Right forelimb (tissue), 1 donor: ENCODE results near the gene SMARCC1.

Experiments
- DNase-seq: peaks from one replicate; pipeline ENCODE4 v3.0.0-alpha.2; 2018

The SMARCC1 gene

DNA sequence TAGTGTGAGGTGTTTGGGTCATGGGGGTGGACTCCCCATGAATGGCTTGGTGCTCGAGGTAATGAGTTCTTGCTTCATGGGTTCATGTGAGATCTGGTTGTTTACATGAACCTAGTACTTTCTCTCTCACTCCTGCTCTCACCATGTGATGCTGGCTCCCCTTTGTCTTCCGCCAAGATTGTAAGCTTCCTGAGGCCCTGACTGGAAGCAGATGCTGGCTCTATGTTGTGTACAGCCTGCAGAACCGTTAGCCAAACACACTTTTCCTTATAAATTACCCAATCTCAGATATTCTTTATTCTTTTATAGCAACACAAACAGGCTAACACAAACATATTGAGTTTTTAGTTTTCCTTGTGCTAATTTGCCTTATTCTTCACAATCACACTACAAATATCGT is 199.9 kb downstream of the SMARCC1 start:
- DNase-seq = no peak

DNA sequence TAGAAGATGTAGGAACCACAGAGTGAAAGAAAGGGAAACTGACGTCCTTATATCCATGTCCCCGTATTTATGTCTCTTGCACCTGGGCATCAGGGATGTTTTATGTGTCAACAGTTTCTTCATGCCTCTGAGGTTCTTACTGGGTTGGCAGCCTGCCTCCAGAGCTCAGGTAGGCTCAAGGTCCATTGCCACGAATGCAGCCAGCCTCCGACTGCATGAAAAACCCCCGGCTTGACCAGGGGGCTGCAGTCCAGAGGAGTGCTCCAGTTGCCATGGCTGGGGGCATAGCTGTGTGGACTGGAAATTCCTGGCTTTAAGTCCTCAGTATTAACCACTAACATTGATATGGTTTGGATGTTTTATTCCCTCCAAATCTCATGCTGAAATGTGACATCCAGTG is 200.3 kb downstream of the SMARCC1 start:
- DNase-seq = no peak

DNA sequence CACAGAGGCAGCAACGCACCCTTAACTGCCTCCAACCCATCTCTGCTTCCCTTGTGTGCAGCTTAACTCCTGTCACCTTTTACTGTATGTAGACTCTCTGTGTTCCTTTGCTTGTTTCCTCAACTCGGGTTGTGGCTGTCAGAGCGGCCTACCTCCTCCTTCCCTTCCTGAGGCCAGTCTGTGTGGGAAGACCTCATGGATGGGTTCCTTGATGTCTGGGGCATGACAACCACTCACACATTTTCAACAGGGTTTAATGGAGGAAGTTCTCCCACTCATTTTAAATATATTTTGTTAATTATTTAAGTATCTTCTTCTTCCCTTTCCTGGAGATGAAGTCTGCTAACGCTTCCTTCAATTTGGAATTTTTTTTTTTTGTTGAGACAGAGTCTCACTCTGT is 201.2 kb downstream of the SMARCC1 start:
- no peak for DNase-seq

DNA sequence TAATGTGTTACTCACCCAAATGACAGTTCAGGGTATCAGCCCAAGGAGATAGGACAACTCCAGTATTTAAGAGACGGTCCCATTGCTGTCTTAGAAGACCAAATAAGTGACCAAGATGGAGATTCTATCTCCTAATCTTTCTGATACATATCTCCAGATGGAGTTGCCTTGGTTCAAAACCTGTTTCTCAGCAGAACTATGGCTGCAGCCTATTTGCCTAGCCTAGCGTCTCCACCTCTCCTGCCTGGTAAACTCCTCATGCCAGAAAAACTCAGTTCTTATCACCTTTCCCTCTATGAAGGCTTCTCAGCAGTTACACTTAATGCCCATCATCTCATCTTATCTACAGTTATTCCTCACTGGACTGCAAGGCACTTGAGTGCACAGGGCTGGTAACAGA is 201.8 kb downstream of the SMARCC1 start:
- DNase-seq = no peak

DNA sequence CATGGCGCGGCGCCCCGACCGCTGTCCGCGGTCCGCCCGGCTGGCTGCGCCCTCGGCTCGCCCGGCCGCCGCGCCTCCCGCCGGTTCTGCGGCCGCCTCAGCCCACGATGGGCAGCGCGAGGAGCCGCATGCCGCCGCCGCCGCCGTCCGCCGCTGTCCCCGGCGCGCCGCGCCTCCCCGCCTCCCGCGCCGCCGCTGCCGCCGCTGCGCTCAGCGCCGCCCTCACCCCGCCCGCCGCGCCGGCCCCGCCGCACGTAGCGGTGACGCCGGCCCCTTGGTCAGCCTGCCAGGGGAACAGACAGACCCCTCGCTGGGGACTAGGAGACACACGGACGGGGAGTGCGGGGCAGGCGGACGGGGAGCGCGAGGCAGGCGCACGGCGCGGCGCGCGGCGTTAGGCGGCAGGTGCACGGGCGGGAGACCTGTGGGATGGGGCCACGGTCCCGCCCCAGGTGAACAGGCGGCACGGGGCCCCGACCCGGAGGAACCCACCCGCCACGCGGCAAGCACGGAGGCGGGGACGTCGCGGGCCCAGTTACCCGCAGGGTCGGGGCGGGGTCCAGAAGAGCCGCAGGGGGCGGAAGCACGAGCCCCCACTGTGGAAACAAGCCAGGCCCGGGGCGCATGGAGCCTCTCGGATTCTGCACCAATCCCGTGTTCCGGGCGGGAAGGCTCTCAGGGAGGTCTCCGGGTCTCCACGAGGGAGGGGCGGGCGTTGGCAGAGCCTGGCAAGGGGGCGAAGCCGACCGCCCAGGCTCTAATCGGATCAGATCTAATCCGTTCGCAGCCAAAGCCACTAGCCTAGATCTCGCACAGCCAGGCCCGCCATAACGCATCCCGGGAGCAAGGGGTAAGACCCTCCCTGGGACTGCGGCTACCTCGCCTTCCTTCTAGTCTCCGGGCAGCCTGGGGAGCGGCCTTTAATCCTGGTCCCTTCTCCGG is 202.7 kb downstream of the SMARCC1 start, which contains the start of gene CSPG5:
TSS of gene CSPG5 (minus strand) at position 175 of the 942 bp plus-strand sequence. CDS start at position 3, 172 bp downstream.
- no peak for DNase-seq

DNA sequence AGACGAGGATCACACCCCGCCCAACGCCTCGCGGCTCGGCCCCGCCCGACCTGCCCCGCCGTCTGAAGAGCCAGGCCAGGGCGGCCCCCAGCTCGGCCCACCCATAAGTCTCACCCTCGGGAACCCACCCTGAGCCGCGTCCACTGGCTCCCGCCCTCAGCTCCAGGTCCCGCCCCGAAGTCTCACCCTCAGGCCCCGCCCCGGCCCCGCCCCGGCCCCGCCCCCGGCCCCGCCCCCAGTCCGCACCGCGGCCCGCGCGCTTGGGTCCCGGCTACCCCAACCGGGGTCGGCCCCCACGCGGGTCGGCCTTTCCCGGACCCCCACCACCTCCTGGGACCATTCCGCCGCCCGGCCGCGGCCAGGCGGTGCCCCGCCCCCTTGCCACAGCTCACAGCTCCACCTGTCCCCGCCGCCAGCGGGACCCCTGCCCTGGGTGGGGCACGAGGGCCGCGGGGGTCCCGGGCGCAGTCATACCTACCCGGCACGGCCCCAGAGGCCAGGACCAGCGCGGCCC is 203.5 kb downstream of the SMARCC1 start:
- peak; percentile 66 for DNase-seq

DNA sequence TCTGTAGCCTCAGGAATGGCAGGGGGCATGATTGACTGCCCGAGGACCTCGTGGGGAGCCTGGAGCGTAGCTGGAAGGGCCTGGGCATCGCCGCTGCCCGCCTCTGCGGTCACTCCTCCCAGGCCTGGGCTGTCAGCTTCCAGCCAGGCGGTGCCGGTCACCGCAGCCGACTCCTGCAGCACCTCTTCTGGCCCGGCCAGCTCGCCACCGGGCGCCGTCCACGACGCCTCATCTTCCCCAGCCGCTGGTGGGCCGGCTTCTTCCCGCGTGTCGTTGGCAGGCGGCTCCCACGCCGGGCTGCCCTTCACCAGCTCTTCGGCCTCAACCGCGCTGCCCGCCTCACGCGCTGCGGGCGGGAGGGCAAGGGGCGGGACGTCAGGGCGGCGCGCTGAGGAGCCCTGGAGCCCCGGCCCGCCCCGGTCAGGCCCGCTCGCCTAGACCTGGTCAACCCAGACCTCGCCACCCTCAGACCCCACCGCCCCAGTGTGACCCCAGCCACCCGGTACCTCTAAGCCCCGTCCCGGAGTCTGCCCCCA is 204.0 kb downstream of the SMARCC1 start:
- DNase-seq = peak; percentile 46

DNA sequence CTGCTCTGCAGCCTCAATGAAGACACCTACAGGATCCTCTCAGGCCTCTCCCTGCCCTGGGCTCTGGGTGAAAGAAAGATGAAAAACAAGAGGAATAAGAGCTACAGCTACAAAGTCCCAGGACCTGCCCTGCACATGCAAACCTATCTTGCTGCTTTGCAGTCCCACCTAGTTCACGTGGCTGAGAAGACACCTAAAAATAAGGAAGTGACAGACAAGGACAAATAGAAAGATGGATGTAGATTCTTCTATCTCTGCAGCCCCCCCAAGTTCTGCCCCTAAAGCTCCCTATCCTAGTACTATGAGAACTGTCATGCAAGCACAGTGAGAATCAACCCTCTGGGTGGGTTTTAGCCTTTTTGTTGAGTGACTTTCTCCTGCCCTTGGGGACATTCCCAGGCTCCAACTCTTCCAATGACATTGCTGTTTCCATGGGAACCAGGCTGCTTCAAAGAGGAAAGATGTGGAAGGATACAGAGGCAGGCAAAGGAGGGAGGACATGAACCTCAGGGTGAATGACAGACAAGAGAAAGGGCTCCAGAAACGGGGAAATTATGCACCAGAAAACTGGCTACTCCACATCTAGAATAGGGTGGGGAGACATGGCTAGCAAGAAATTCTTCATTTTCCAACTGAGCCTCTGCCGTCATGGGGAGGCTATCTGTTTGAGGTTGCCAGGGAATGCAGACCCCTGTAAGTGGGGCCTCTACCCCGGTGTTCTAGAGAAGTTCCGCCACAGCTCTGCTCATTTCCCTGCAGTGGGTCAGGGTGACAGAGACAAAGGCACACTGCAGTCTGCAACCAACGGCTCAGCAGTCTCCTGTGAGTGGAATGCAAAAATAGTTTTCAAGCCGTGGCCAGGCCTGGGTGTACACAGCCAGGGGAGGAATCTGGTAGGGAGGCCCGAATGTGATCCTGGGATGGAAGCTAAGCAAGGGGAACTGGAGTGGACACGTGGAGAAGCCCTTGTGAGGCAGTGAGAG is 208.2 kb downstream of the SMARCC1 start:
- DNase-seq = no peak

DNA sequence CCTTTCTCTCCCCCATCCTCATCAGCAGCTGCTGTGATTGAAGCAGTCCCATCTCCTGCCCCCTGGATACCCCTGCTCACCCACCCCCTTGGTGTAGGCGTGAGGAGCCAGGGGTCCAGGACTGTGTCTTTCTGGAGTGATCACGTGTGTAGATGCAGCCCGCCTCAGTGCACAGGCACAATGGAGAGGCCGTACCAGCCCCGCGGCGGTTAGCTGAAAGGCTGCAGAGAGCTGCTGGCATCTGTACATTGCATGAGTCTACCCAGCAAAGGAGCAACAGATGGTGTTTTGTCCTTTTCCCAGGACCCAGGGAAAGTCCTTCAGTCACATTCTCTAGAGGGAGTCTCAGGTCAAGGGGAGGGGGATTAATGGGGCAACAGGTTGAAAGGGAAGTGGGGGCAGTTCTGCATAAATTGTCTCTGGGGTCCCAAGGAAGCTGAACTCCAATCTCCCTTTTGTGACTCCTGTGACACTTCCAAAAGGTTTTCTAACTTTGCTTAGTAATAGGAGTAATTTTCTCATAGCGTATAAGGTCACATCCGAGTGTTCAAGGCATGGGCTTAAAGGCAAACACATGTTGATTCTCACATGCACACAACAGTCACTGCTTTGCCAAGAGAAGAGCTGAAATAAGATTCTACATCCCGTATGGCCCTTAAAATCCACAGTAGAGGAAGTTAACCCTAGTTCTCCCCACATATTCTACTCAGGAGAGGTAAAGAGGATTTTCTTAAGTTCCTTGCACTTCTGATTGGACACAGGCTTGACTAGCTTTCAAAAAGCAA is 210.1 kb downstream of the SMARCC1 start:
- no peak for DNase-seq

DNA sequence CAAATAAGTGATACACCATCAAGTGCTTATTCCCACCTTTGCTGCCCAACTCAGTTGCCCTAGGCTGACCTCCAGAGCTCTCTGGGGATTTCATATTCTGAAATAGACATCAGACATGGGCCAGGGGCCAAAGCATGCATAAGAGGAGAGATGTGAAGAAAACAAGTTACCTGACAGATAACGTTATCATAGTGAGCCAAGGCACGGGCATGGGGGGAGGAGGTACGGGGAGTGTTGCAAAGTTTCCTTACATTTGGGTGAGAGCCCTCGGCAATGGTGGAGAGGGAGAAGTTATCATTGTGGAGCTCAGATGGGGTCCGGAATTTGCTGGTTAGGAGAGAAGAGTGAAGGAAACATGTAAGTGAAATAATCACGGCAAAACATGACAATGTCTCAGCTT is 212.8 kb downstream of the SMARCC1 start:
- DNase-seq = no peak

DNA sequence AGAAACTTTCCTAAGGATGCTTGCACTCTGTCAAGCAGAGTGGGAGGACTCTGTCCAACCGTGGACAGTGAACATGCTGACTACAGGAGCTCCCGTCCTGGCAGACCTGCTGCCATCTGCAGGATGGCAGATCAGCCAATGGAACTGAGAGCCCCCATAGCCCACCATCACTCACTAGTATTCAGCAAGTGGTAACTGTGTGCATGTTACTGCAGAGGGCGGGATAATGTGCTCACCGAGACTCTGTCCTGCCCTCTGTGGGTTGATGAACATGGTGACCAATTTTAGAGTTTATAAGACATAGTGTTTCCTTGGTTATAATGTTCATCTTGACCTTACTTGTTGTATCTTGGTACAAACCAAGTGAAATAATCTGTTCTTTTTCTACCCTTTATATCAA is 214.5 kb downstream of the SMARCC1 start:
- DNase-seq = no peak

DNA sequence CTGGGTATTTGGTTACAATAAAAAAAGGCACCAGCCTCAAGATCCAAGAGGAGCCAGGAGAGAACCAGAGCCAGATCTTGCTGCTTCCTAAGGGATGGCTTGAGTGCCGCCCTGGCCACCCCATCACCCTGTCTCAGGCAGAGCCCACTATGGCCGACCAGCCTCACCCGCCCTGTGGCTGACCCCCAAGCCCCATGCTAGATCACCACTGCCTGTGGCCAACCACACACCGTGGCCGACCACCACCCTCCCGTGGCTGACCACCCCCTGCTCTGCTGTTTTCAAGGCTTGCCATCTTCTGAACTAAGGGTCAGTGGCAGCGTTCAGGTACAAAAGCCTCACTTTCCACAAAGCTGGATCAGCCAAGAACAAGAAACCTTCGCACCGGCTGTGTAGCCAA is 215.0 kb downstream of the SMARCC1 start:
- no peak for DNase-seq

DNA sequence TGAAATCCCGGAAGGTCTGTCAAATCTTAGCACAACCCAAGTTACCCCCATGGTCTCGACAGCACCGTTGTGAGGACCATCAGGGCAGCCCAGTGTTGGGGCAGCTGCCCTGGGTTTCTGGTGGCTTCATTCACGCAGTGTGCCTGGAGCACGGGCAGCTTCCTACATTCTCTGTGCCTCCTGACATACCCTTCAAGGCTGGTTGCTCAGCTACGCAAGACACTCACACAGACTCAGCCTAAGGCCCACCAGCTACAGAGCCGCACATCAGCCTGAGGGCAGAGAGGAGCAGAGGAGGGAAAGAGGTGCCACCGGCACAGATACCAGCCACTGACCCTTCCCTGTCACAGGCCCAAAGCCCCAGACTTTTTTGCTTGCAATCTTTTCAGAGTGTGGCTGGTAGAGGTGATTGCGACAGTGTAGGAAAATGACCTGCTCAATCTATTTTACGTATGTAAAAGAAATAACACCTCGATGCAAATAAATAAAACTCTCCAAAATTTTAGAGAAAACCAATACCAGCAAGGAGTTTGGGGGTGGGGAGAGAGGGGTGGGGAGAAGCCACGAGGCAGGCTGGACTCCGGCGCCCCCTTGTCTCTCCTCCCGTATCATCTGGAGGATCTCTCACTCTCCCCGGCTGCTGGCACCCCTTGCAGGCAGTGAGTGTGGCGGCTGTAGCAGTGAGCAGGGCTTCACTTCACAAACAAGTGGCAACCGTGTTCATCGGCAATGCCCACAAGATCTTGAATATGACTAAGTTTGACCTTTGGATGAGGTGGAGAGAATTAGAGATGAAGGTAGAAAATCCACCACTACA is 215.8 kb downstream of the SMARCC1 start:
- DNase-seq = no peak

DNA sequence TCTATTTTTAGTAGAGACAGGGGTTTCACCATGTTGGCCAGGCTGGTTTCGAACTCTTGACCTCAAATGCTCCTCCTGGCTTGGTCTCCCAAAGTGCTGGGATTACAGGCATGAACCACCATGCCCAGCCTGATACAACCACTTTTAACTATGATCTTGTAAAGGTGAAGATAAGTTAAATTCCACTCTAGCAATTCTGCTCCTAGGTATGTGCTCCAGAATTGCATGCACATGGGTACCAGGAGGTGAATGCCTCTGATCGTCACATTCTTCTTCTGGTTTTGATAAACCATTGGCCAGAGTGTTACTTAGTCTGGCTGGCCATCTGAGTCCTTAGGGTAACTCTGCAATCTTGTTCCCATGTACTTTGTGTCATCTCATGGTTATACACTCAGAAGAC is 225.3 kb downstream of the SMARCC1 start:
- no peak for DNase-seq

DNA sequence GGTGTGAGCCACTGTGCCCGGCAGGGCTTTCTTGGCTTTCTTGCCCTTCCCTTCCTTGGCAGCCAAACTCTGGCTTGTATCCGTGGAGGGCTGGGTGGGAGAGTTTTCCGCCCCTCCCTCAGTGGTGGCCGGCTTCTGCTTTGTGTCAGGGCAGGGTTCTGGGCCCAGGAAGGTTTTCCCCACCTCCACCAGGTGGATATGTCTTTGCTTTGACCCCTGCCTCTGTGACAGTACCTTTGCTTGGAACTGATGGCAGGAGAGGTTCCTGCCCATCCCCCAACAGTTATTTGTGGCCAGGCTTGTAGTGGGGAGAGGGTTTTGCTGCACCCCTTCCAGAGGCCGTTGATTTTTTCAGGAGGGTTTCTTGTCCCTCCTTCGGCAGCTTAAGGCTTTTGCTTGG is 227.4 kb downstream of the SMARCC1 start:
- no peak for DNase-seq

DNA sequence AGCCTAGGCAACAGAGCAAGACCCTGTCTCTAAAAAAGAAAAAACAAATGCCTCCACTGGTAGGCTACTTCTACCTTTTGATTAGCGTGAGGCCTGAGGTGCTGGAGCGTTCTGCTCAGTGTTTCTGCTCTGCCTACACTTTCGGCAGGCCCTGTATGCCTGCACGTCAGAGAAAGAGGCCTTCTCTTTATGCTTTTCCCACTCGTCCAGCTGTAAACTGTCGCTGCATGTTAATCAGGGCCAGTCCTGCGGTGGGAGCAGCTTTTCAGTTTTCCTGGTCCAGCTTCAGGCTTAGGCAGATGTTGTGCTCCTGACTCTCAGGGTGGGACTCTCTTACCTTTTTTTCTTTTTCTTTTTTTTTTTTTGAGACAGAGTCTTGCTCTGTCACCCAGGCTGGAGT is 228.3 kb downstream of the SMARCC1 start:
- DNase-seq = no peak

DNA sequence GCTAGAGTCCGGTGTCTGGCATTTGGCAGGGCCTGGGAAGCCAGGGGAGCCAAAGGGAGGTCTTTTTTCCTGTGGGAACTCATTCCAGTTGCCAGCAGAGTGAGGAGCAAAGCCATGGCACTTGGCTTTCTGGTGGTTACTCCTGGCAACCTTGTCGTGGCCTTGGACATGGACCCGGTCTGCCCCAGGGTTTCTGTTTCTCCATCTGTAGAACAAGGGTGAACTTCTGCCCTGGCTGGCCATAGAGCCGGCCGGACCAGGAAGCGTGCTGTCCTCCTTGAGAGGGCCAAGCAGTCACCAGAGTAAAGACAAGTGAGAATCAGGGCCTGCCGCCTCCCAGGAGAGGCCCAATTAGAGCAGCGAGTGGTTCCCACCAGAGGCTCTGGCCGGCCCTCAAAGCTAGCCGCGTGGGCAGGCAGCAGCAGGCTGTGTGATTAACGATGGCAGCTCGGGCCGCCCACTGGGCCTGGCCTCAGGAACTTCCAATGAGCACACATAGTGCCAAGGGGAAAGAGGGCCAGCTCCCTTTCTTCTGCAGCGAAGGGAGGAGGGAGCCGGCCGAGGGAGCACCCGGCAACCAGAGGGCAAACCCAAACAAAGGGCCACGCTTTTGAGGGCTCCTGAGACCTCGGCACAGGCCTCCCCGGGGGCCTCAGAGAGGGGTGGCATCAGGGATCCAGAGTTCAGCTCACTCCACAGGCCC is 239.1 kb downstream of the SMARCC1 start:
- no peak for DNase-seq

DNA sequence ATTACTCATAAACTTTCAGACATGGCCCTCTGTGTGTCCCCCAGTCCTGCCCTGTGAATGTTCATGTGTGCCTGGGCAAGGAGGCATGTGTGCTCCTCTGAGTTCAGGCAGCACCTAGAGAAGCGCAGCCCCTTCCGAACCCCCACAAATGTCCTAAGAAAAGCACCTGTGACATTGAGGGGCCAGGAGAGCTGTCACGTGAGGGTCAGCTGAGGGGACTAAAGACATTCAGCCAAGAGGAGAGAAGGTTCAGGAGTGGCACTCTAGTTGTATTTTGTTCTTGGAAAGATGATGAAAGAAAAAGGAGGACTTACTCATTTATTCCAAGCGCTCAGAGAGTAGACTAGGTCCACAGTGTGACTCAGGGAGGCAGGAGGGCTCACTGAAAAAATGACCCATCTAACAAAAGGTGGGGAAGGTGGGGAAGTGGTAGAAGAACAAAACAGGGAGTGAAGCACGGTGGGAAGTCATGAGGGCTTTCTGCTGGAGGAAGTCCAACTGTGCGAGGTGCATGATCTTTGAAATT is 240.0 kb downstream of the SMARCC1 start:
- no peak for DNase-seq

DNA sequence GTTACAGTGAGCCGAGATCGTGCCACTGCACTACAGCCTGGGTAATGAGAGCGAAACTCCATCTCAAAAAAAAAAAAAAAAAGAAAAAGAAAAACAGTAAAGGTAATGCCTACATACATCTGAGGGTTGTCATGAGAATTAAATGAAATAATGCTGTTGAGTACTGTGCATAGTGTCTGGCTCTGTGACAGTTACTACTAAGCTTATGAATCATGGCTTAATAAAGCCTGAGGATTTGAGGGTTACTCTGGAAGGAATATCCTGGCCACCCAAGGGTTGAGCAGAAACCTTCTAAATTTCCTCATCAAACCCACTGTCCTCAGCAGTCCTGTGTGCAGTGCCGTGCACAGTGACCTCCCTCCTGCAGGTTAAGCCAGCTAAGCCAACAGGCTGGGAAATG is 241.4 kb downstream of the SMARCC1 start:
- no peak for DNase-seq

DNA sequence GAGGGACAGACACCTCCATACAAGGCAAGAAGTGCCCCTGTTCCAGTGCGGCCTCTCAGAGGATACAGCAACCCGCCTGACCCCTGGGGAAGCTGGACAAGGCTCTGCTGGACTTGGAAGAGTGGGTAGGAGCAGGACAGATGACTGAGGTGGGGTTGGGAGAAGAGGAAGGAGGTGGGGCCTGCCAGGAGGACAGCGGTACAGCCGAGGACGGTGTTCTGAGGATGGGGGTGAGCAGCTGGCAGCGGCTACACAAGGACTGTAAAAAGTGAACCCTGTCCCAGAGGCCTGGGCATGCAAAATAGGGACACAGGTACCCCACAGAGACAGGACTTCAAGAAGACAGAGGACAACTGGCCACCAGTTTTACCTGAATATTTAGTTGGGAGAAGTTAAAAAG is 244.7 kb downstream of the SMARCC1 start:
- DNase-seq = no peak
